GM21717 (cell line): Measurements from ENCODE around the gene AEBP1.

Experiments used
- ATAC-seq: cut with Tn5 transposase; IDR thresholded peaks from one replicate; pipeline ENCODE4 v1.9.1; 2021; ENCODE audit warnings: mild to moderate bottlenecking, moderate library complexity; ENCODE audit not compliant: unreplicated experiment

AEBP1 gene

GRCh38 chr7:44103566-44103922 lies 601 bp upstream of the AEBP1 start:
- ATAC-seq = no peak

DNA sequence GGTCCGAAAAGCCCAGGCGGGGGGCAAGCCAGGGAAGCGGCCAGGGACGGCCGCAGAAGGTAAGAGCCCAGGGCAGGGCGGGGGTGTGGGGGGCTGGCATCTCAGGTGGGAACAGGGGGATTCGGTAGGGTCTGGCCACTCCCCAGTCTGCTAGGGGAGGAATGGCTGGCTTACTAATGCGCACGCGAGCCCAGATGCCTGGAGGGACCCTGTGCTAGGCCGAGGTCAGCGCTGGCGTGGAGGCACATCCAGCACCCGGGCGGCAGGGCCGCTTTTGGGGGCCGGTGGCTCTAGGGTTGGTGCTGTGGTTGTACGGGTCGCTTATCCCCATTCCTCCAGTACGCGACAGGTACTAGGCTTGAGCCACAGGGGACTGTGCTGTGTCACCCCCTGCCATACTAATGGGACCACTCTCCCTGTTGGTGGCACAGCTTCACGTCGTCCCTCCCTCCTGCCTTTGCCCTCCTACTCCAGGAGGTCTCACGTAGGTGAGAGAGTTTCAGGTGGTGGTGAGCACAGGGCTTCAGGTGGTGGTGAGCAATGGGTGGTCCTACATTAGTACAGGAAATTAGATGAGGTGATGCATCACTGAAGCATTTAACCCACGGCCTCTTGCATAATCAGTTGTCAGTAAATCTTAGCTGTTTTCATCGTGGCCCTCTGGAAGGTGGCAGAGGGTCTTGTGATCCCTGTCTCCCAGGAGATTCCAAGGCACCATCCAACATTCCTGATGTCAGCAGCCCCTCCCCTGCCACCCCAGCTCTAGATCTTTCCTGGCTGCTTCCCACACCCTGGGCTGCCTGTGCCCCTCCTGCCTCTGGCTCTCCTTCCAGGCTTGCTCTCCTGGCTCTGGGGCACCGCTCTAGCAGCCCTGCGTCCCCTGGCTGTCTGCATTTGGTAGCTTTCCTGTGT lies 971 bp downstream of the AEBP1 start:
- no peak for ATAC-seq

DNA sequence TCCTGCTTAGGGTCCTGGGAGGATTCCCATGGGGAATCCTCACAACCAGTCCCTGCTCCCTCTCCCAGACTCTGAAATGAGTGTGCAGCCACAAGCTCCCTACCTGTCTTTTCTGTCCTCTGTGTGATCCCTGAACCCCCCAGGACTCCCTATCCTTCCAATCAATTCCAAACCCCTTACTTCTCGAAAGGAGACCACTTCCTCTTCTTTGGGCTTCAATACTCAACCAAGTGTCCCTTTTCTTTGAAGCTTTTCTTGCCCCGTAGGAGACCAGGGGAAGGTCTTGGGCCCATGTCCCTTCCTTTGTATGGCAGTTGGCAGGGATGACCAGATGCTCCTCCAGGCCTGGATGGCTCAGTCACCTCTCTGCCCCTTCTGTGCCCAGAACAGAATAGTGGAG lies 1.7 kb downstream of the AEBP1 start:
- ATAC-seq = no peak

DNA sequence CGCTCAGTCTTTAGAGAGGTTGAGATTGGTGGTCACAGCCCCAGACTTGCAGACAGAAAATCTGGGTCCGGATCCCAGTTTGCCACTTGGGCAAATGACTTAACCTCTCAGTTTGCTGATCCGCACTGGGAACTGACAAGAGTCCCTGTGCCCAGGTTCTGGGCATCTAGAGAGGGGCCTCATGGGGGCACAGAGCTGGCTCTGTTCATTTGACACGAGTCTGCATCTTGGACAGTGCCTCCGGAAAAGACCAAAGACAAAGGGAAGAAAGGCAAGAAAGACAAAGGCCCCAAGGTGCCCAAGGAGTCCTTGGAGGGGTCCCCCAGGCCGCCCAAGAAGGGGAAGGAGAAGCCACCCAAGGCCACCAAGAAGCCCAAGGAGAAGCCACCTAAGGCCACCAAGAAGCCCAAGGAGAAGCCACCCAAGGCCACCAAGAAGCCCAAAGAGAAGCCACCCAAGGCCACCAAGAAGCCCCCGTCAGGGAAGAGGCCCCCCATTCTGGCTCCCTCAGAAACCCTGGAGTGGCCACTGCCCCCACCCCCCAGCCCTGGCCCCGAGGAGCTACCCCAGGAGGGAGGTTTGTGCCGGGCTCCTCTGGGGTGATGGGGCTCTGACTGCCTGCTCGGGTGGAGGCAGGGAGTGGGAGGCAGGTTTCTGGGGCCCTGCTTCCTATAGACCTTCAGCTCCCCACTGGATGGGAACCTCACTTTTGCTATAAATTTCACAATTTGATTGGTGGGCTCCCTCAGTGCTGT lies 2.3 kb downstream of the AEBP1 start:
- ATAC-seq = no peak

GRCh38 chr7:44107116-44107960 lies 3.2 kb downstream of the AEBP1 start:
- no peak for ATAC-seq

DNA sequence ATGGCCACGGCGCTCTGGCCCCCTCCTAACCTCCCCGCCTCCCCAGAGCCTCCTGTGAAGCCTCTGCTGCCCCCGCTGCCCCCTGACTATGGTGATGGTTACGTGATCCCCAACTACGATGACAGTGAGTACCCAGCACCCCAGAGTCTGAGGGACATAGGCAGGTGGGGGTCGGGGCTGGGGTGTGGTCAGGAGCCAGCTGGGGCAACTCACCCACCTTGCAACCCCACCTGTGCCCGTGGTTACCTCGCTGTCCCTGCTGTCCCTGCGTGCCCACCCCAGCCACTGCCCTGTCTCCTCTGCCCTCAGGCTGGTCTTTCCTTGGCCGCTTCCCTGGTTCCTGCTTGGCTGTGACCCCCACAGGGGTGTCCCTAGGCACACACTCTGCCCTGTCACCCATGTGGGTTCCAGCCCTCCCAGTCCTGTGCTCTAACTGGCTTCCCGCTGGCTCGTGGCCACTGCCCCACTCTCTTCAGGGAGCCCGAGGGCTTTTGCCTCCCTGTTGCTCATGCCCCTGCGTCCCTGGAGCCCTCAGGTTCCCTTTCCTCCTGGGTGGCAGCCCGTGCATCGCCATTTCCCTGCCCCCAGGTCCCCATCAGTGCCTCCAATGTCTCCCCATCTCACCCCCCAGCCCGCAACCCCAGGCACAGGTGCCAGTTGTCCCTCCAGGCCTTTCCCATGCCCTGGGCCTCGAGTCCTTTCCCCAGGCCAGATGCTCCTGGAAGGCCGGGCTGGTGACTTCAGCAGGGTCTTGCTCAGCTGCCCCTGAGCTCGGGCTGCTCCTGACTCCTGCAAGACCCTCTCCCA lies 4.0 kb downstream of the AEBP1 start:
- ATAC-seq = no peak

- no peak for ATAC-seq
Measured at GRCh38 chr7:44108768-44109750, 4.9 kb downstream of the AEBP1 start.

DNA sequence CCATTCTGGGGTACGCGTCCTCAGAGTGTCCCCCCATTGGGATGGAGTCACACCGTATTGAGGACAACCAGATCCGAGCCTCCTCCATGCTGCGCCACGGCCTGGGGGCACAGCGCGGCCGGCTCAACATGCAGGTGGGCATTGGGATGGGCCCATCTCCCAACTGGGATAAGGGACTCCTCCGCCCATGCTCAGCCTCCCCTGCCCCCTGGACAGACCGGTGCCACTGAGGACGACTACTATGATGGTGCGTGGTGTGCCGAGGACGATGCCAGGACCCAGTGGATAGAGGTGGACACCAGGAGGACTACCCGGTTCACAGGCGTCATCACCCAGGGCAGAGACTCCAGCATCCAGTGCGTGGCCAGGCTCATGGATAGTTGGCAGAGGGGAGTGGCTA lies 5.8 kb downstream of the AEBP1 start:
- ATAC-seq = no peak

DNA sequence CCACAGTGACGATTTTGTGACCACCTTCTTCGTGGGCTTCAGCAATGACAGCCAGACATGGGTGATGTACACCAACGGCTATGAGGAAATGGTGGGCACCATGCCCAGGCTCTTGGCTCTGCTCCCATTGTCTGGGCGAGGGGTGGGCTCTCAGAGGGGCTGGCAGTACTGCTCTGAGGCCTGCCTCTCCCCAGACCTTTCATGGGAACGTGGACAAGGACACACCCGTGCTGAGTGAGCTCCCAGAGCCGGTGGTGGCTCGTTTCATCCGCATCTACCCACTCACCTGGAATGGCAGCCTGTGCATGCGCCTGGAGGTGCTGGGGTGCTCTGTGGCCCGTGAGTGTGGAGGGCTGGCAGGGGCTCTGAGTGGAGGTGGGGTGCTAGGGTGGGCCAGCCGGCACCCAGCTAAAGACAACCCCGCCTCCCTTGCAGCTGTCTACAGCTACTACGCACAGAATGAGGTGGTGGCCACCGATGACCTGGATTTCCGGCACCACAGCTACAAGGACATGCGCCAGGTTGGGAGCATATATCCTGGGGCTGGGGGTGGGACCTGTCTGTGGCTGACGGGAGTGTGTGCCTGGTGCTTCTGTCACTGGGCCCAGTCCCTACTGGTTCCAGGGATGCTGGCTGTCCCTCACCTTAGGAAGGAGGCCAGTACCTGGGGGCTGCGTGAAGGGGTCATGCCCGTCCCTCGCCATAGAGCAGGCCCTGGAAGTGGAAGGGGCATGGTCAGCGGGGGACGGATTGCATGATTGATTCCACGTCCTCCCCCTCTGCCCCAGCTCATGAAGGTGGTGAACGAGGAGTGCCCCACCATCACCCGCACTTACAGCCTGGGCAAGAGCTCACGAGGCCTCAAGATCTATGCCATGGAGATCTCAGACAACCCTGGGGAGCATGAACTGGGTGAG lies 6.8 kb downstream of the AEBP1 start:
- no peak for ATAC-seq

DNA sequence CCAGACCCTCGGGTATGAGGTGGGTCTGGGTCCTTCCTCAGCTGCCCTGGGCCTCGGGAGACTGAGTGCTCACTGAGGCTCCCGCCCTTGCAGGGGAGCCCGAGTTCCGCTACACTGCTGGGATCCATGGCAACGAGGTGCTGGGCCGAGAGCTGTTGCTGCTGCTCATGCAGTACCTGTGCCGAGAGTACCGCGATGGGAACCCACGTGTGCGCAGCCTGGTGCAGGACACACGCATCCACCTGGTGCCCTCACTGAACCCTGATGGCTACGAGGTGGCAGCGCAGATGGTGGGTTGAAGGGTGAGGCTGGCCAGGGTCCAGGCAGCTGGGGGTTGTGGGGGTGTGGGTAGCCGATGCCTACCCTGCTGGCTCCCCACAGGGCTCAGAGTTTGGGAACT lies 7.6 kb downstream of the AEBP1 start:
- ATAC-seq = no peak

GRCh38 chr7:44112231-44112996 lies 8.3 kb downstream of the AEBP1 start:
- no peak for ATAC-seq

GRCh38 chr7:44112997-44113763 lies 9.0 kb downstream of the AEBP1 start:
- ATAC-seq = no peak

DNA sequence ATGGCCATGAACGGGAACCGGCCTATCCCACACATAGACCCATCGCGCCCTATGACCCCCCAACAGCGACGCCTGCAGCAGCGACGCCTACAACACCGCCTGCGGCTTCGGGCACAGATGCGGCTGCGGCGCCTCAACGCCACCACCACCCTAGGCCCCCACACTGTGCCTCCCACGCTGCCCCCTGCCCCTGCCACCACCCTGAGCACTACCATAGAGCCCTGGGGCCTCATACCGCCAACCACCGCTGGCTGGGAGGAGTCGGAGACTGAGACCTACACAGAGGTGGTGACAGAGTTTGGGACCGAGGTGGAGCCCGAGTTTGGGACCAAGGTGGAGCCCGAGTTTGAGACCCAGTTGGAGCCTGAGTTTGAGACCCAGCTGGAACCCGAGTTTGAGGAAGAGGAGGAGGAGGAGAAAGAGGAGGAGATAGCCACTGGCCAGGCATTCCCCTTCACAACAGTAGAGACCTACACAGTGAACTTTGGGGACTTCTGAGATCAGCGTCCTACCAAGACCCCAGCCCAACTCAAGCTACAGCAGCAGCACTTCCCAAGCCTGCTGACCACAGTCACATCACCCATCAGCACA lies 9.7 kb downstream of the AEBP1 start:
- ATAC-seq = no peak

DNA sequence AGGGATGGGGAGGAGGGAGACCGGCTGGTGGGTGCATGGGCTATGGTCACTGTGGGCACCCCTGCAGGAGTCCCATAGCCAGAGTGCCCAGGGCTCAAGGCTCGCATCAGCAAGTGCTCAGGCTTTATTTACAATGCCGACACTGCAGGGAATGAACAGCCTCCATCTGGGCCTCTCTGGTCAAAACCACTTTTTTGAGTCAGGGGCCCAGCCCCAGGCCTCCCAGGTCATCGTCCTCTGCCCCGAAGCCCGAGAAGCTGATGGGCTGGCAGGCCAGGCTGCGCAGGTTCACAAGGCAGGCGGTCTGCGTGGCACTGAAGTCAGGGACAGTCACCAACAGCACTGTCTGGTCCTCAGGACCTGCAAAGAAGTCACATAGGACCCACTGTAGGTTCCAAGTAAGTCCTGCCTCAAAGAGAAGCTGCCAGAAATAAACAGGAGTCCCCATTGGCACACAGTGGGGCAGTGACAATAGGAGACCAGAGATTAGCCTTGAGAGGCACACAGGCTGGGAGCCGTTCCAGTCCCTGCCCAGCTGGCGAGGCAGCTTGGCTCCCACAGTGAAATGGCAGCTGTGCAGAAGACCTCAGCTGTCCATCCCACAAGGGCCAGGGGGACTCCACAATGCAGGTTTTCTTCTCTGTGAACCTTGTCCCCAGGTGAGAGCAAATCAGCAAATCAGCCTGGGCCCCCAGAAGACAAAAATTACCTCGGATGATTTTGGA lies 10.6 kb downstream of the AEBP1 start:
- no peak for ATAC-seq

- ATAC-seq = no peak
Measured at GRCh38 chr7:44116087-44116788, 12.1 kb downstream of the AEBP1 start.
